IPS-NIHi11 (cell line): ENCODE results near the gene ADAMTS18.
A peak's percentile ranks its signal among the peaks of the same experiment; 100 is the strongest.

Experiments used
- DNase-seq: peaks from one replicate; pipeline ENCODE4 v3.0.0; 2012; ENCODE audit warnings: mixed read lengths, low spot score

Gene ADAMTS18

GRCh38 chr16:77434022-77434529 lies 758 bp downstream of the ADAMTS18 start:
- DNase-seq: no peak

- no peak for DNase-seq
These were observed 1.7 kb downstream of the ADAMTS18 start for GRCh38 chr16:77433146-77433545.

GRCh38 chr16:77432264-77432663 lies 2.6 kb downstream of the ADAMTS18 start:
- DNase-seq: no peak

GRCh38 chr16:77430787-77431585 lies 3.8 kb downstream of the ADAMTS18 start:
- no peak for DNase-seq

GRCh38 chr16:77430360-77430759 lies 4.5 kb downstream of the ADAMTS18 start:
- no peak for DNase-seq

GRCh38 chr16:77424871-77425604 lies 9.8 kb downstream of the ADAMTS18 start:
- DNase-seq: no peak

- no peak for DNase-seq
These were observed 12.5 kb downstream of the ADAMTS18 start for GRCh38 chr16:77422196-77422784.

GRCh38 chr16:77416939-77417480 lies 17.8 kb downstream of the ADAMTS18 start:
- DNase-seq: no peak

- DNase-seq: no peak
These were observed 20.0 kb downstream of the ADAMTS18 start for GRCh38 chr16:77414752-77415231.

GRCh38 chr16:77410449-77410848 lies 24.4 kb downstream of the ADAMTS18 start:
- no peak for DNase-seq

GRCh38 chr16:77409311-77409710 lies 25.5 kb downstream of the ADAMTS18 start:
- DNase-seq: no peak

GRCh38 chr16:77408607-77409006 lies 26.2 kb downstream of the ADAMTS18 start:
- DNase-seq: no peak

- DNase-seq: no peak
These were observed 28.2 kb downstream of the ADAMTS18 start for GRCh38 chr16:77406680-77407079.

GRCh38 chr16:77404775-77405174 lies 30.1 kb downstream of the ADAMTS18 start:
- no peak for DNase-seq

- DNase-seq: peak; percentile 23
These were observed 31.1 kb downstream of the ADAMTS18 start for GRCh38 chr16:77403732-77404131.

- no peak for DNase-seq
These were observed 32.2 kb downstream of the ADAMTS18 start for GRCh38 chr16:77402672-77403071.

GRCh38 chr16:77402118-77402517 lies 32.7 kb downstream of the ADAMTS18 start:
- DNase-seq: no peak

- DNase-seq: no peak
These were observed 35.3 kb downstream of the ADAMTS18 start for GRCh38 chr16:77399546-77399945.

- DNase-seq: no peak
These were observed 35.8 kb downstream of the ADAMTS18 start for GRCh38 chr16:77399066-77399465.

GRCh38 chr16:77398495-77398894 lies 36.3 kb downstream of the ADAMTS18 start:
- peak; percentile 9 for DNase-seq

GRCh38 chr16:77396461-77396860 lies 38.4 kb downstream of the ADAMTS18 start:
- no peak for DNase-seq

- DNase-seq: no peak
These were observed 40.1 kb downstream of the ADAMTS18 start for GRCh38 chr16:77394699-77395098.
